HepG2 (cell line): ENCODE results near the gene NT5C2.

Source experiments
- AHR ChIP-seq: IDR thresholded peaks from 2 replicates; pipeline ENCODE4 v1.6.1; 2018; ENCODE audit warnings: missing genetic modification reagents, missing compliant biosample characterization
- CTCF ChIP-seq: sonication (generic); formaldehyde crosslinking; IDR thresholded peaks from 2 replicates; pipeline ENCODE4 v1.5.0; 2020; ENCODE audit warnings: mild to moderate bottlenecking, missing genetic modification reagents, moderate library complexity
- MXI1 ChIP-seq: IDR thresholded peaks from 3 replicates; pipeline ENCODE4 v1.6.1; 2012; ENCODE audit warnings: low read depth, low read length, inconsistent platforms, borderline replicate concordance
- NFIC ChIP-seq: IDR thresholded peaks from 2 replicates; pipeline ENCODE4 v1.6.1; 2012; ENCODE audit warnings: mild to moderate bottlenecking, low read length, inconsistent platforms
- NR1H2 ChIP-seq: sonication (generic); formaldehyde crosslinking; IDR thresholded peaks from 2 replicates; pipeline ENCODE4 v1.8.1; 2022; ENCODE audit warnings: low read depth, missing genetic modification reagents, borderline replicate concordance
- PCBP1 ChIP-seq: fragments of 200-400 bp; formaldehyde crosslinking; IDR thresholded peaks from 2 replicates; pipeline ENCODE4 v1.6.1; 2017; ENCODE audit warnings: mild to moderate bottlenecking, low read depth, low read length, borderline replicate concordance
- RFX5 ChIP-seq: IDR thresholded peaks from 2 replicates; pipeline ENCODE4 v1.6.1; 2011; ENCODE audit warnings: low read depth, low read length, improper control_type of control experiment
- TMF1 ChIP-seq: sonication (generic); formaldehyde crosslinking; IDR thresholded peaks from 2 replicates; pipeline ENCODE4 v1.8.1; 2022; ENCODE audit warnings: low read depth, missing genetic modification reagents
- ZNF256 ChIP-seq: sonication (generic); formaldehyde crosslinking; conservative IDR thresholded peaks from 2 replicates; pipeline ENCODE4 v1.4.0; 2020; ENCODE audit warnings: missing genetic modification reagents

GRCh38 chr10:103147645-103148044 is 45.4 kb downstream of the NT5C2 start:
- TF ChIP-seq AHR (CRISPR knock-in tag), result no peak
- no peak for TF ChIP-seq NFIC
- no peak for TF ChIP-seq NR1H2
- no peak for TF ChIP-seq ZNF256 (CRISPR knock-in tag)
- TF ChIP-seq RFX5, result no peak
- no peak for TF ChIP-seq TMF1 (CRISPR knock-in tag)
- no peak for TF ChIP-seq MXI1
- no peak for TF ChIP-seq PCBP1
- no peak for TF ChIP-seq CTCF
